MM.1S (cell line): ENCODE results near the gene DIS3L2.

Source experiments
- DNase-seq: peaks from one replicate; pipeline ENCODE4 v3.0.0-alpha.2; 2015
- H2AFZ ChIP-seq: fragments of 300-600 bp; sonication (generic); 2 replicates; pipeline ENCODE4 v1.6.0; 2016; ENCODE audit warnings: antibody characterized with exemption, low read length
- H3F3A ChIP-seq: fragments of 300-600 bp; sonication (generic); 2 replicates; pipeline ENCODE4 v1.6.1; 2016; ENCODE audit warnings: mild to moderate bottlenecking, antibody characterized with exemption, low read length, moderate library complexity, mixed read lengths; ENCODE audit not compliant: insufficient read depth
- H3K27ac ChIP-seq: fragments of 300-600 bp; sonication (generic); 2 replicates; pipeline ENCODE4 v1.5.1; 2016; ENCODE audit warnings: mild to moderate bottlenecking, low read length
- H3K27me3 ChIP-seq: fragments of 300-600 bp; sonication (generic); replicated peaks from 2 replicates; pipeline ENCODE4 v1.6.0; 2016; ENCODE audit warnings: low read length; ENCODE audit not compliant: insufficient read depth
- H3K36me3 ChIP-seq: fragments of 300-600 bp; sonication (generic); replicated peaks from 2 replicates; pipeline ENCODE4 v1.6.1; 2016; ENCODE audit warnings: mild to moderate bottlenecking, low read length, mixed read lengths; ENCODE audit not compliant: insufficient read depth
- H3K4me1 ChIP-seq: fragments of 300-600 bp; sonication (generic); 2 replicates; pipeline ENCODE4 v1.6.1; 2016; ENCODE audit warnings: low read length, mixed read lengths
- H3K4me2 ChIP-seq: fragments of 300-600 bp; sonication (generic); 2 replicates; pipeline ENCODE4 v1.6.0; 2016; ENCODE audit warnings: low read depth, low read length
- H3K4me3 ChIP-seq: fragments of 300-600 bp; sonication (generic); 2 replicates; pipeline ENCODE4 v1.5.1; 2016; ENCODE audit warnings: low read length, mixed read lengths
- H3K79me2 ChIP-seq: fragments of 300-600 bp; sonication (generic); 2 replicates; pipeline ENCODE4 v1.6.1; 2016; ENCODE audit warnings: mixed run types, low read length, mixed read lengths
- H3K9ac ChIP-seq: fragments of 300-600 bp; sonication (generic); 2 replicates; pipeline ENCODE4 v1.6.1; 2016; ENCODE audit warnings: low read length, mixed read lengths
- H3K9me2 ChIP-seq: fragments of 300-600 bp; sonication (generic); replicated peaks from 2 replicates; pipeline ENCODE4 v1.6.1; 2016; ENCODE audit warnings: mild to moderate bottlenecking, low read length, mixed read lengths; ENCODE audit not compliant: insufficient read depth
- H3K9me3 ChIP-seq: fragments of 300-600 bp; sonication (generic); replicated peaks from 2 replicates; pipeline ENCODE4 v1.6.1; 2016; ENCODE audit warnings: mild to moderate bottlenecking, low read length, mixed read lengths; ENCODE audit not compliant: insufficient read depth
- H4K20me1 ChIP-seq: fragments of 300-600 bp; sonication (generic); 2 replicates; pipeline ENCODE4 v1.6.1; 2016; ENCODE audit warnings: mild to moderate bottlenecking, low read length, moderate library complexity, mixed read lengths; ENCODE audit not compliant: insufficient read depth
- EZH2 ChIP-seq: fragments of 300-600 bp; sonication (generic); optimal IDR thresholded peaks from 2 replicates; pipeline ENCODE3; 2017; ENCODE audit warnings: low read depth, mild to moderate bottlenecking, antibody characterized with exemption, low read length, mixed read lengths
- EZH2phosphoT487 ChIP-seq: fragments of 300-600 bp; sonication (generic); IDR thresholded peaks from 2 replicates; pipeline ENCODE4 v1.6.1; 2018; ENCODE audit warnings: antibody characterized with exemption, low read length
- TF ChIP-seq, protein P1 (sequence below): fragments of 300-600 bp; sonication (generic); IDR thresholded peaks from 2 replicates; pipeline ENCODE4 v1.5.1; 2016; ENCODE audit warnings: antibody characterized with exemption, low read length, mixed read lengths

The DIS3L2 gene

DNA sequence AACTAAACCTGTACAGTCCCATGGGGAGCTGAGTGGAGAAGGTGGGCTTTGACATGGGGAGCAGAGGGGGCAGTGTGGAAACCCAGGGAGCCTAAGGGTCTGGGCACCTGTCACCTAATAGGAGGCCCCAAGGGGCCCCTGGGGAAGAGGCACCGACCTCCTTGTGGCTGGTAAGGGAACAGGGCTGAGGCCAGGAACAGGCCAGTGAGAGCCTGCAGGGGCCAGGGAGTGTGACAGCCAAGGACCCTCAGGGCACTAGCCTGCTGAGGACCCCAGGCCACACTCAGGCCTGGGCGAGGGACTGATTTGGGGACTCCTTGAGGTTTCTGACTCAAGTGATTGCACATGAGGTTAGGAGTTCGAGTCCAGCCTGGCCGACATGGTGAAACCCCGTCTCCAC lies 392.6 kb downstream of the DIS3L2 start:
- no peaks in the 10 kb centered on the region for H3F3A ChIP-seq
- no peak overlapping the region for H3K4me2 ChIP-seq
- no peak for DNase-seq
- H3K27ac ChIP-seq: no peak overlapping the region
- H3K9me3 ChIP-seq: no peaks in the 10 kb centered on the region
- TF ChIP-seq, protein P1, sequence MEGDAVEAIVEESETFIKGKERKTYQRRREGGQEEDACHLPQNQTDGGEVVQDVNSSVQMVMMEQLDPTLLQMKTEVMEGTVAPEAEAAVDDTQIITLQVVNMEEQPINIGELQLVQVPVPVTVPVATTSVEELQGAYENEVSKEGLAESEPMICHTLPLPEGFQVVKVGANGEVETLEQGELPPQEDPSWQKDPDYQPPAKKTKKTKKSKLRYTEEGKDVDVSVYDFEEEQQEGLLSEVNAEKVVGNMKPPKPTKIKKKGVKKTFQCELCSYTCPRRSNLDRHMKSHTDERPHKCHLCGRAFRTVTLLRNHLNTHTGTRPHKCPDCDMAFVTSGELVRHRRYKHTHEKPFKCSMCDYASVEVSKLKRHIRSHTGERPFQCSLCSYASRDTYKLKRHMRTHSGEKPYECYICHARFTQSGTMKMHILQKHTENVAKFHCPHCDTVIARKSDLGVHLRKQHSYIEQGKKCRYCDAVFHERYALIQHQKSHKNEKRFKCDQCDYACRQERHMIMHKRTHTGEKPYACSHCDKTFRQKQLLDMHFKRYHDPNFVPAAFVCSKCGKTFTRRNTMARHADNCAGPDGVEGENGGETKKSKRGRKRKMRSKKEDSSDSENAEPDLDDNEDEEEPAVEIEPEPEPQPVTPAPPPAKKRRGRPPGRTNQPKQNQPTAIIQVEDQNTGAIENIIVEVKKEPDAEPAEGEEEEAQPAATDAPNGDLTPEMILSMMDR: no peak
- TF ChIP-seq EZH2phosphoT487 (no peak), EZH2 (no peak)
- peaks cover 3% of the 10 kb centered on the region for H3K4me1 ChIP-seq
- H3K9me2 ChIP-seq: no peaks in the 10 kb centered on the region
- H4K20me1 ChIP-seq: no peaks in the 10 kb centered on the region
- no peaks in the 10 kb centered on the region for H3K36me3 ChIP-seq
- no peak overlapping the region for H3K4me3 ChIP-seq
- no peak overlapping the region for H3K9ac ChIP-seq
- H3K27me3 ChIP-seq: peaks cover 18% of the 10 kb centered on the region
- no peak overlapping the region for H2AFZ ChIP-seq
- no peaks in the 10 kb centered on the region for H3K79me2 ChIP-seq

DNA sequence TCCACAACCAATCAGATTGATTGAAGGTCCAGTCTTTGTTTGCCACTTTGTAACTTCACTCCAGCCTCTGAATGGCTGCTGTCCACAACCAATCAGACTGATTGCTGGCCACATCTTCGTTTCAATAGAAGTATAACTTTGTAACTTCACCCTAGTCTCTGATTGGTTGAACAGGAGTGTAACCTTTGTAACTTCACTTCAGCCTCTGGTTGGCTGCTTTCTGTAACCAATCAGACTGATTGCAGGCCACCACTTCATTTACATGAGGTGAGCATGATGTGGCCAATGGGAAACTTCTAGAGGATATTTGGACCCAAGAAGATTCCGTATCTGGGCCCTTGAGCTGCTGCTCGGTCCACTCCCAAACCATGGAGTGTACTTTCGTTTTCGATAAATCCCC lies 400.1 kb downstream of the DIS3L2 start:
- no peak overlapping the region for H2AFZ ChIP-seq
- H3K4me3 ChIP-seq: no peak overlapping the region
- DNase-seq: no peak
- no peak overlapping the region for H3K9ac ChIP-seq
- H3K36me3 ChIP-seq: no peaks in the 10 kb centered on the region
- no peaks in the 10 kb centered on the region for H3K9me3 ChIP-seq
- H3K4me2 ChIP-seq: no peak overlapping the region
- peaks cover 30% of the 10 kb centered on the region for H3K4me1 ChIP-seq
- H3K9me2 ChIP-seq: no peaks in the 10 kb centered on the region
- no peaks in the 10 kb centered on the region for H3K27me3 ChIP-seq
- H3K79me2 ChIP-seq: no peaks in the 10 kb centered on the region
- TF ChIP-seq, protein P1: no peak
- TF ChIP-seq EZH2phosphoT487: no peak
- no peak for TF ChIP-seq EZH2
- no peaks in the 10 kb centered on the region for H4K20me1 ChIP-seq
- H3K27ac ChIP-seq: peak overlapping the region; percentile 80; the same call in 1 of the 2 replicates
- H3F3A ChIP-seq: peaks cover 22% of the 10 kb centered on the region

DNA sequence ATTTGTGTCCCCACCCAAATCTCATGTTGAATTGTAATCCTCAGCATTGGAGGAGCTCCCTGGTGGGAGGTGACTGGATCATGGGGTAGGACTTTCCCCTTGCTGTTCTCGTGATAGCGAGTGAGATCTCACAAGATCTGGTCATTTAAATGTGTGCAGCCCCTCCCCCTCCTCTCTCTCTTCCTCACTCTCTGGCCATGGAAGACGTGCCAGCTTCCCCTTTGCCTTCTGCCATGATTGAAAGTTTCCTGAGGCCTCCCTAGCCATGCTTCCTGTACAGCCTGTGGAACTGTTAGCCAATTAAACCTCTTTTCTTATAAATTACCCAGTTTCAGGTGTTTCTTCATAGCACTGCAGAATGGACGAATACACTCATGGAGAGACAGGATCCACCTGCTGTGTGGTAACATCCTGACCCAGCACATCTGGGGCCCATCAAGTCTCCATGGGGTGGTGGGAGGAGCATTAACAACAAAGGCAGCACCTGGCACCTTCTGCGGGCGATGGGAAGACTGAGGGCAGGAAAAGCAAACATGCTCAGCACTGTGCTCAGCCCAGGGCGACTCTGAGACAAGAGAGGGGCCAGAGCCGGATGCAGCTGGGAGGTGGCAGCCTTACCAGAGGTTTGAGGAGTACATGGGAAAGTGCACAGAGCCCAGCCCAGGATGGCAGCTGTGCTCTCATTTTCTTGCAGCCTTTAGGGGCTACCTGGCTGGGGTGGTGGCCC lies 400.8 kb downstream of the DIS3L2 start:
- DNase-seq: peak; percentile 89
- H3K36me3 ChIP-seq: no peaks in the 10 kb centered on the region
- H4K20me1 ChIP-seq: no peaks in the 10 kb centered on the region
- peak overlapping the region; percentile 80; the same call in 1 of the 2 replicates for H3K27ac ChIP-seq
- H2AFZ ChIP-seq: no peak overlapping the region
- H3K79me2 ChIP-seq: no peaks in the 10 kb centered on the region
- H3F3A ChIP-seq: peaks cover 22% of the 10 kb centered on the region
- H3K4me3 ChIP-seq: no peak overlapping the region
- no peaks in the 10 kb centered on the region for H3K9me2 ChIP-seq
- no peaks in the 10 kb centered on the region for H3K9me3 ChIP-seq
- H3K9ac ChIP-seq: no peak overlapping the region
- peak overlapping the region; percentile 25; the same call in 1 of the 2 replicates for H3K4me2 ChIP-seq
- peaks cover 30% of the 10 kb centered on the region for H3K4me1 ChIP-seq
- no peak for TF ChIP-seq EZH2
- no peak for TF ChIP-seq EZH2phosphoT487
- TF ChIP-seq, protein P1: no peak
- no peaks in the 10 kb centered on the region for H3K27me3 ChIP-seq
